NT2/D1 (cell line): ENCODE results near the gene SERF2.

ENCODE experiments used
- SUZ12 ChIP-seq: IDR thresholded peaks from 2 replicates; pipeline ENCODE4 v1.6.1; 2011; ENCODE audit not compliant: insufficient read length, insufficient read depth; ENCODE audit errors: extremely low read depth
- YY1 ChIP-seq: IDR thresholded peaks from 2 replicates; pipeline ENCODE4 v1.6.1; 2011; ENCODE audit not compliant: insufficient read length, insufficient read depth
- ZNF274 ChIP-seq: IDR thresholded peaks from 2 replicates; pipeline ENCODE4 v1.6.1; 2011; ENCODE audit warnings: mild to moderate bottlenecking, low read depth, low read length

DNA sequence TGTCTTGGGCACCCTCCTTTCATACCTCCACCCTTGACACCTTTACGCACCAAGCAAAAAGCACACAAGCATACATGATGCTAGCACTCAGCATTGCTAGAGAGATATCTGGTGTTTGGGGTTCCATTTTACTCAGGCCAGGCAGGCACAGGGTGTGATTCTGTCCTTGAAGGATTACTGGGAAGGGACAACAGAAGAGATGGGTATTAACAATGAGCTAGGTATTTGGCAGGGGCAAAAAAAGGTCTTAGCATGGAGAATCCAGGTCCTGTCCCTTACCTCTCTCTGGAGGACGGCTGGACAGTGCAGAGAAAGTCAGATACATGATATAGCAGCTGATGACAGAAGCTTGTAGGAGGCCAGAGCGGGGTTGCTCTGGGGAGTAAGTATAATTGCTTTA lies 4.4 kb downstream of the SERF2 start:
- no peak for TF ChIP-seq SUZ12
- TF ChIP-seq YY1: no peak
- no peak for TF ChIP-seq ZNF274
